GM12878 (cell line): Measurements from ENCODE around the gene WDR43. TPM values are rescaled to one million over a fixed set of nuclear protein-coding genes. Genes with fewer than 3 reads are reported as not detected.

Experiments used
- ATAC-seq: fragments of 200-7000 bp; cut with Tn5 transposase; 3 replicates; pipeline ENCODE4 v1.9.1; 2020; ENCODE audit warnings: mild to moderate bottlenecking, moderate library complexity
- BruUV-seq: library from RNA; stranded (reverse); fragments of 400-500 nt; replicated peaks from 2 replicates; lab custom pipeline; 2021; lab: Mats Ljungman, UMichigan
- CTCF ChIA-PET: fragments of 300-600 bp; sonication (Branson Sonifier 250); formaldehyde crosslinking; extraction: SDS; loops from one replicate; lab custom pipeline; 2021; ENCODE audit warnings: inconsistent platforms; lab: Yijun Ruan, JAX
- POLR2A ChIA-PET: fragments of 350-600 bp; formaldehyde crosslinking; extraction: SDS; loops from one replicate; lab custom pipeline; 2021; ENCODE audit warnings: inconsistent platforms; lab: Charles Lee
- RAD21 ChIA-PET: fragments of 300-600 bp; sonication (Branson Sonifier 250); formaldehyde crosslinking; loops from one replicate; lab custom pipeline; 2023; ENCODE audit warnings: antibody characterized with exemption; ENCODE audit not compliant: unreplicated experiment; lab: Charles Lee
- SMC1A ChIA-PET: fragments of 300-600 bp; sonication (Branson Sonifier 250); formaldehyde crosslinking; loops from one replicate; lab custom pipeline; 2023; ENCODE audit not compliant: unreplicated experiment, uncharacterized antibody; lab: Charles Lee
- DNase-seq: peaks from one replicate; pipeline ENCODE4 v3.0.0-alpha.2; 2011; ENCODE audit warnings: low read depth, low spot score
- FAIRE-seq: peaks from 3 replicates; lab custom pipeline; 2011; peaks lifted over from hg19 to GRCh38; lab: Jason Lieb, UNC
- H2AFZ ChIP-seq: 2 replicates; pipeline ENCODE4 v1.6.0; 2011; ENCODE audit warnings: low read depth, low read length, control low read depth; ENCODE audit not compliant: control insufficient read depth
- H3K27ac ChIP-seq: 2 replicates; pipeline ENCODE4 v1.5.1; 2011; ENCODE audit warnings: control low read depth; ENCODE audit not compliant: control insufficient read depth, insufficient read depth
- H3K27me3 ChIP-seq, 2 experiments: replicated peaks in 1 of 2; 2 replicates each; pipeline versions ENCODE4 v1.6.0 to v1.6.1; 2011; ENCODE audit warnings: low read length in 1 of 2; ENCODE audit not compliant: control insufficient read depth in 2 of 2, insufficient read depth in 2 of 2
- H3K36me3 ChIP-seq, 2 experiments: 2 replicates each; pipeline ENCODE4 v1.5.1; 2011; ENCODE audit warnings: low read length in 1 of 2; ENCODE audit not compliant: control insufficient read depth in 2 of 2, insufficient read depth in 2 of 2
- H3K4me1 ChIP-seq: 2 replicates; pipeline ENCODE4 v1.6.1; 2011; ENCODE audit warnings: mild to moderate bottlenecking, low read length, moderate library complexity, mixed read lengths; ENCODE audit not compliant: control insufficient read depth, insufficient read depth
- H3K4me2 ChIP-seq: 2 replicates; pipeline ENCODE4 v1.6.0; 2011; ENCODE audit warnings: control low read depth; ENCODE audit not compliant: control insufficient read depth, insufficient read depth
- H3K4me3 ChIP-seq: fragments of 200-600 bp; sonication (generic); 2 replicates; pipeline ENCODE4 v1.5.1; 2016
- H3K79me2 ChIP-seq: 2 replicates; pipeline ENCODE4 v1.6.0; 2011; ENCODE audit warnings: low read length; ENCODE audit not compliant: control insufficient read depth, insufficient read depth
- H3K9ac ChIP-seq: 2 replicates; pipeline ENCODE4 v1.8.0; 2011; ENCODE audit warnings: low read length, control low read depth, mixed read lengths; ENCODE audit not compliant: control insufficient read depth, insufficient read depth
- H3K9me3 ChIP-seq: replicated peaks from 3 replicates; pipeline ENCODE4 v1.5.1; 2011; ENCODE audit warnings: mild to moderate bottlenecking, low read length; ENCODE audit not compliant: control insufficient read depth, insufficient read depth
- H4K20me1 ChIP-seq: 2 replicates; pipeline ENCODE4 v1.6.0; 2011; ENCODE audit not compliant: control insufficient read depth, insufficient read depth
- ATF7 ChIP-seq: fragments of 450-650 bp; IDR thresholded peaks from 2 replicates; pipeline ENCODE4 v1.6.1; 2016; ENCODE audit warnings: low read depth, mild to moderate bottlenecking
- CHD2 ChIP-seq: IDR thresholded peaks from 2 replicates; pipeline ENCODE4 v1.6.1; 2011; ENCODE audit warnings: low read depth, low read length, improper control_type of control experiment, borderline replicate concordance
- CREB1 ChIP-seq: IDR thresholded peaks from 2 replicates; pipeline ENCODE4 v1.6.1; 2012; ENCODE audit warnings: low read depth, mild to moderate bottlenecking, inconsistent platforms
- DPF2 ChIP-seq: fragments of 450-650 bp; IDR thresholded peaks from 2 replicates; pipeline ENCODE4 v1.6.1; 2017; ENCODE audit warnings: mild to moderate bottlenecking
- EED ChIP-seq: sonication (generic); IDR thresholded peaks from 2 replicates; pipeline ENCODE4 v1.6.1; 2016; ENCODE audit warnings: antibody characterized with exemption, low read depth
- ETV6 ChIP-seq, 2 experiments: fragments of 450-650 bp in 1 of 2; IDR thresholded peaks in 1 of 2; conservative IDR thresholded peaks in 1 of 2; 2 replicates each; pipeline ENCODE4 v1.6.1; 2014; ENCODE audit warnings: antibody characterized with exemption in 1 of 2, borderline replicate concordance in 1 of 2, low read depth in 1 of 2, mild to moderate bottlenecking in 1 of 2, moderate library complexity in 1 of 2
- HCFC1 ChIP-seq: fragments of 150-350 bp; IDR thresholded peaks from 2 replicates; pipeline ENCODE4 v1.6.1; 2014; ENCODE audit warnings: low read length
- HDGF ChIP-seq: fragments of 450-650 bp; IDR thresholded peaks from 2 replicates; pipeline ENCODE4 v1.6.1; 2016; ENCODE audit warnings: antibody characterized with exemption
- MYB ChIP-seq: fragments of 150-350 bp; IDR thresholded peaks from 2 replicates; pipeline ENCODE4 v1.6.1; 2014; ENCODE audit warnings: mild to moderate bottlenecking, low read depth, low read length, borderline replicate concordance
- NBN ChIP-seq: fragments of 450-650 bp; IDR thresholded peaks from 2 replicates; pipeline ENCODE4 v1.6.1; 2016
- NFYB ChIP-seq: IDR thresholded peaks from 2 replicates; pipeline ENCODE4 v1.6.1; 2011; ENCODE audit warnings: low read depth, mild to moderate bottlenecking, low read length, improper control_type of control experiment, moderate library complexity; ENCODE audit not compliant: insufficient read depth
- PAX8 ChIP-seq: fragments of 450-650 bp; IDR thresholded peaks from 2 replicates; pipeline ENCODE4 v1.6.1; 2017; ENCODE audit warnings: mild to moderate bottlenecking, moderate library complexity
- RUNX3 ChIP-seq: IDR thresholded peaks from 2 replicates; pipeline ENCODE4 v1.6.1; 2012; ENCODE audit warnings: low read length, inconsistent platforms
- SP1 ChIP-seq: IDR thresholded peaks from one replicate; pipeline ENCODE4 v1.6.1; 2011; ENCODE audit warnings: low read depth, low read length
- STAT3 ChIP-seq: IDR thresholded peaks from 2 replicates; pipeline ENCODE4 v1.6.1; 2011; ENCODE audit warnings: low read depth, low read length, improper control_type of control experiment
- TCF3 ChIP-seq: IDR thresholded peaks from 2 replicates; pipeline ENCODE4 v1.6.1; 2012; ENCODE audit warnings: low read depth, mild to moderate bottlenecking, low read length, borderline replicate concordance; ENCODE audit not compliant: insufficient read depth
- TCF7 ChIP-seq: IDR thresholded peaks from 2 replicates; pipeline ENCODE4 v1.6.1; 2014; ENCODE audit warnings: antibody characterized with exemption, borderline replicate concordance
- ZBED1 ChIP-seq: IDR thresholded peaks from 2 replicates; pipeline ENCODE4 v1.6.1; 2016; ENCODE audit warnings: borderline replicate concordance
- ZNF207 ChIP-seq: fragments of 450-650 bp; IDR thresholded peaks from 2 replicates; pipeline ENCODE4 v1.6.1; 2014; ENCODE audit warnings: antibody characterized with exemption, mild to moderate bottlenecking, borderline replicate concordance
- WGBS: methylation state at CpG from one replicate; pipeline ENCODE4 v1.1.6; 2016; ENCODE audit warnings: low lambda C conversion rate; ENCODE audit not compliant: insufficient replicate concordance, insufficient coverage; ENCODE audit errors: missing lambda C conversion rate; 5-methylcytosine and 5-hydroxymethylcytosine counted together
- in situ Hi-C: fragments of 300-500 bp; cut with MboI; formaldehyde crosslinking; loops from 9 replicates; pipeline ENCODE4 v1.14.3; 2018; ENCODE audit warnings: mixed read lengths
- intact Hi-C: fragments of 100-400 bp; cut with micrococcal nuclease; formaldehyde crosslinking; loops from one replicate; pipeline ENCODE4 v1.14.2; 2022; ENCODE audit not compliant: unreplicated experiment
- polyA plus RNA-seq, 11 experiments: library from polyadenylated mRNA; depleted of rRNA in 4 of 11; unstranded in 6 of 11; stranded (reverse) in 5 of 11; fragments of >200 nt; fragmentation: Nextera tagmentation in 4 of 11; fragmentation: Illumina TruSeq in 1 of 11; extraction: Ambion mirVana in 4 of 11; extraction: Trizol in 1 of 11; gene quantifications; 1 replicate in 1 of 11; 2 replicates in 10 of 11; pipeline versions ENCODE4 v1.2.1 to v1.2.3, GENCODE V29; 2011 to 2016; ENCODE audit warnings: inconsistent platforms in 2 of 11, missing spikeins in 2 of 11, low read depth in 1 of 11
- total RNA-seq, 4 experiments: library from RNA; depleted of rRNA in 3 of 4; stranded (reverse); fragments of >200 nt in 3 of 4; fragmentation: Illumina TruSeq in 1 of 4; extraction: Trizol in 1 of 4; gene quantifications; 2 replicates each; pipeline versions ENCODE4 v1.2.1 to v1.2.3, GENCODE V29; 2013 to 2021
- TF ChIP-seq, protein P1 (sequence below): IDR thresholded peaks from 2 replicates; pipeline ENCODE4 v1.6.1; 2012; ENCODE audit warnings: mild to moderate bottlenecking, low read depth, low read length
- TF ChIP-seq, protein P2 (sequence below): fragments of 450-650 bp; IDR thresholded peaks from 2 replicates; pipeline ENCODE4 v1.6.1; 2017; ENCODE audit warnings: mild to moderate bottlenecking

The WDR43 gene
- total and polyA plus RNA-seq, 10 of the 15 experiments (the other 5 are each of a cell fraction or from before 2014, with no cell fraction given), result 39.3 to 153 (median 81.9) TPM

DNA sequence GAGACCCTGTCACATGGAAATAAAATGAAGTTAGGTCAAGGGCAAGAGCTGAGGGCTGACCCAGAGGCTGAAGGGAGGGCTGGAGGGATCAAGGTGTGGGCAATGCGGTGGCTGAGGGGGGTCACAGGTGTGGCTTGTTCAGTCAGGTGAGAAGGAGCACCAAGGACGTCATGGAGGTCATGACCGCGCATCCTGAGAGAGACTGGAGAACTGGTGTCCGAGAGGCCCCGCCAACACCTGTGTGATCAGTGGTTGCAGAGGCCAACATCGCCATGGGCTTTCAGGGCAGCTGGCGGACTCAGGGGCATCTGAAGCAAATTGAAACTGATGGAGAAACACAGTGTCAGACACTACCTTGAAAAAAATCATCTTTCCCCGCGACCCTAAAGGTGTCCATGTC, 99.6 kb downstream of the WDR43 start (continued):
- TF ChIP-seq, protein P1, sequence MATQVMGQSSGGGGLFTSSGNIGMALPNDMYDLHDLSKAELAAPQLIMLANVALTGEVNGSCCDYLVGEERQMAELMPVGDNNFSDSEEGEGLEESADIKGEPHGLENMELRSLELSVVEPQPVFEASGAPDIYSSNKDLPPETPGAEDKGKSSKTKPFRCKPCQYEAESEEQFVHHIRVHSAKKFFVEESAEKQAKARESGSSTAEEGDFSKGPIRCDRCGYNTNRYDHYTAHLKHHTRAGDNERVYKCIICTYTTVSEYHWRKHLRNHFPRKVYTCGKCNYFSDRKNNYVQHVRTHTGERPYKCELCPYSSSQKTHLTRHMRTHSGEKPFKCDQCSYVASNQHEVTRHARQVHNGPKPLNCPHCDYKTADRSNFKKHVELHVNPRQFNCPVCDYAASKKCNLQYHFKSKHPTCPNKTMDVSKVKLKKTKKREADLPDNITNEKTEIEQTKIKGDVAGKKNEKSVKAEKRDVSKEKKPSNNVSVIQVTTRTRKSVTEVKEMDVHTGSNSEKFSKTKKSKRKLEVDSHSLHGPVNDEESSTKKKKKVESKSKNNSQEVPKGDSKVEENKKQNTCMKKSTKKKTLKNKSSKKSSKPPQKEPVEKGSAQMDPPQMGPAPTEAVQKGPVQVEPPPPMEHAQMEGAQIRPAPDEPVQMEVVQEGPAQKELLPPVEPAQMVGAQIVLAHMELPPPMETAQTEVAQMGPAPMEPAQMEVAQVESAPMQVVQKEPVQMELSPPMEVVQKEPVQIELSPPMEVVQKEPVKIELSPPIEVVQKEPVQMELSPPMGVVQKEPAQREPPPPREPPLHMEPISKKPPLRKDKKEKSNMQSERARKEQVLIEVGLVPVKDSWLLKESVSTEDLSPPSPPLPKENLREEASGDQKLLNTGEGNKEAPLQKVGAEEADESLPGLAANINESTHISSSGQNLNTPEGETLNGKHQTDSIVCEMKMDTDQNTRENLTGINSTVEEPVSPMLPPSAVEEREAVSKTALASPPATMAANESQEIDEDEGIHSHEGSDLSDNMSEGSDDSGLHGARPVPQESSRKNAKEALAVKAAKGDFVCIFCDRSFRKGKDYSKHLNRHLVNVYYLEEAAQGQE, result no peak
- TF ChIP-seq HCFC1 (no peak), ETV6 (conservative IDR thresholded peaks at IDR 0.05 in 1 of 2, IDR thresholded peaks at IDR 0.05 in 1 of 2; ENCODE audit: borderline replicate concordance in 1 of 2, low read depth in 1 of 2) (no peak), TCF7 (no peak), CREB1 (no peak), TCF3 (no peak), RUNX3 (no peak), ZBED1 (no peak), DPF2 (no peak), PAX8 (no peak), ATF7 (no peak)

DNA sequence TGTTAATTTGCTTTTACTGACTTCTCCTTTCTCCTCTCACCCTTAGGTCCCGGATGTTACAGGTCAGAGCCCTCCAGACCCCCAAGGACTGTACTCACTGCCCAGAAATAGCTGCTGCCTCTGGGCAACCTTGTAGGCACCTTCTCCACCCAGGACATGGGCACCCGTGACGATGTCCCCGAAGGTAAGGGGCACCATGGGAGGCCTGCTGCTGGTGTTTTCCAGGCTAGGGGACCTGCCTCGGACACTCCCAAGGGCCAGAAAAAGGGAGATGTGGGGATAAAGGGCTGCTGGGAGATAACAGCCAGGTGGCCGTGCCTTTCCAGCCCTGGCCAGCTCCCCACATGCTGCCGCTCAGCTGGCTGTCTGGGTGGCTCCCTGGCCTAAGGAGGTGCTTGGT, 100.2 kb downstream of the WDR43 start:
- H4K20me1 ChIP-seq, result no peaks in the 10 kb centered on the region
- POLR2A ChIA-PET, result no interaction called here
- ATAC-seq (no peak), DNase-seq (no peak), FAIRE-seq (no peak)
- no peaks in the 10 kb centered on the region for H3K4me1 ChIP-seq
- no peak overlapping the region for H2AFZ ChIP-seq
- WGBS, result 55% methylated on average over 7 of the region's 7 CpGs
- intact Hi-C loops, result no loop called here
- H3K9me3 ChIP-seq, result no peaks in the 10 kb centered on the region
- H3K27me3 ChIP-seq, result no peaks in the 10 kb centered on the region; a peak in 1 of 4 replicates
- in situ Hi-C loops, result no loop called here
- no TSS peak for BruUV-seq
- RAD21 ChIA-PET, result no interaction called here
- H3K27ac ChIP-seq, result no peak overlapping the region
- no peaks in the 10 kb centered on the region for H3K79me2 ChIP-seq
- no peak overlapping the region for H3K4me2 ChIP-seq
- H3K36me3 ChIP-seq, result no peaks in the 10 kb centered on the region
- H3K9ac ChIP-seq, result no peak overlapping the region
- H3K4me3 ChIP-seq, result no peak overlapping the region
- SMC1A ChIA-PET, result no interaction called here
- CTCF ChIA-PET, result no interaction called here
- TF ChIP-seq MYB (no peak), EED (no peak), SP1 (no peak), NFYB (no peak), CHD2 (no peak), ZNF207 (no peak), NBN (no peak), HDGF (no peak), STAT3 (no peak)
- TF ChIP-seq, protein P2, sequence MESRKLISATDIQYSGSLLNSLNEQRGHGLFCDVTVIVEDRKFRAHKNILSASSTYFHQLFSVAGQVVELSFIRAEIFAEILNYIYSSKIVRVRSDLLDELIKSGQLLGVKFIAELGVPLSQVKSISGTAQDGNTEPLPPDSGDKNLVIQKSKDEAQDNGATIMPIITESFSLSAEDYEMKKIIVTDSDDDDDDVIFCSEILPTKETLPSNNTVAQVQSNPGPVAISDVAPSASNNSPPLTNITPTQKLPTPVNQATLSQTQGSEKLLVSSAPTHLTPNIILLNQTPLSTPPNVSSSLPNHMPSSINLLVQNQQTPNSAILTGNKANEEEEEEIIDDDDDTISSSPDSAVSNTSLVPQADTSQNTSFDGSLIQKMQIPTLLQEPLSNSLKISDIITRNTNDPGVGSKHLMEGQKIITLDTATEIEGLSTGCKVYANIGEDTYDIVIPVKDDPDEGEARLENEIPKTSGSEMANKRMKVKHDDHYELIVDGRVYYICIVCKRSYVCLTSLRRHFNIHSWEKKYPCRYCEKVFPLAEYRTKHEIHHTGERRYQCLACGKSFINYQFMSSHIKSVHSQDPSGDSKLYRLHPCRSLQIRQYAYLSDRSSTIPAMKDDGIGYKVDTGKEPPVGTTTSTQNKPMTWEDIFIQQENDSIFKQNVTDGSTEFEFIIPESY, result no peak
